ENCODE measurements around the gene C8G. TPM values are rescaled to one million over a fixed set of nuclear protein-coding genes. Genes with fewer than 3 reads are reported as not detected.

Gene C8G
- total RNA-seq, 1 experiment from 2014 or later, result 0.85 TPM

DNA sequence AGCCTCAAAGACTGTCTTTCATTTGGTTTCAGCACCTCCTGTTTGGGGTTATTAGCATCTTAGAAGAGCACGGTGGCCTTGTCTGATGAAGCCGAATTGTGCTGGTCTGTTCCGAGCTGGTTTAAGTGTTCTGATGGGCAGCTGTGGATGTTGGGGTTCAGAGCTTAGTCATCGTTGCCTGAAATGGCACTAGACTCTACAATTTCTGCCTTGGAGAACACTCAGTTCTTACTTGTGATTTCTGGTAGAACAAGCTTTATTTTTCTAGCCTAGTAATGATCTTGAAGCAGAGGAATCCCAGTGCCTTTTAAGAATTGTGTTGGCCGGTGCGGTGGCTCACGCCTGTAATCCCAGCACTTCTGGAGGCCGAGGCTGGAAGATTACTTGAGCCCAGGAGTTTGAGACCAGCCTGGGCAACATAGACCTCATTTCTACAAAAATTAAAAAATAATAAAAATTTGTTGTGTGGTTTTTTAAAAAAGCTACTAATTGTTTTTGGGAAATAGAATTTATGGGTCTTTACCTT, 8.3 kb upstream of the C8G start:
- H3K27ac Mint-ChIP-seq, result peak overlapping the region; percentile 65

More for the DNA sequence above, 8.3 kb upstream of the C8G start:
- DNase-seq (ENCODE audit: low spot score) (no peak), ATAC-seq (no peak)
- TF ChIP-seq NR3C1 (CRISPR knock-in tag; conservative IDR thresholded peaks at IDR 0.05; ENCODE audit: low read depth) (no peak), EMX1 (CRISPR knock-in tag; IDR thresholded peaks at IDR 0.05) (no peak), SMAD4 (CRISPR knock-in tag; IDR thresholded peaks at IDR 0.05) (no peak), IRF2 (CRISPR knock-in tag; IDR thresholded peaks at IDR 0.05; ENCODE audit: borderline replicate concordance, low read depth) (no peak), ZNF423 (CRISPR knock-in tag; IDR thresholded peaks at IDR 0.05) (no peak), CREM (CRISPR knock-in tag; IDR thresholded peaks at IDR 0.05) (no peak), KAT7 (CRISPR knock-in tag; IDR thresholded peaks at IDR 0.05; ENCODE audit: borderline replicate concordance) (no peak), HMGA2 (CRISPR knock-in tag; IDR thresholded peaks at IDR 0.05) (no peak), ZNF396 (CRISPR knock-in tag; IDR thresholded peaks at IDR 0.05; ENCODE audit: borderline replicate concordance) (no peak), ZNF232 (CRISPR knock-in tag; IDR thresholded peaks at IDR 0.05) (no peak)
- TF ChIP-seq, protein P1, sequence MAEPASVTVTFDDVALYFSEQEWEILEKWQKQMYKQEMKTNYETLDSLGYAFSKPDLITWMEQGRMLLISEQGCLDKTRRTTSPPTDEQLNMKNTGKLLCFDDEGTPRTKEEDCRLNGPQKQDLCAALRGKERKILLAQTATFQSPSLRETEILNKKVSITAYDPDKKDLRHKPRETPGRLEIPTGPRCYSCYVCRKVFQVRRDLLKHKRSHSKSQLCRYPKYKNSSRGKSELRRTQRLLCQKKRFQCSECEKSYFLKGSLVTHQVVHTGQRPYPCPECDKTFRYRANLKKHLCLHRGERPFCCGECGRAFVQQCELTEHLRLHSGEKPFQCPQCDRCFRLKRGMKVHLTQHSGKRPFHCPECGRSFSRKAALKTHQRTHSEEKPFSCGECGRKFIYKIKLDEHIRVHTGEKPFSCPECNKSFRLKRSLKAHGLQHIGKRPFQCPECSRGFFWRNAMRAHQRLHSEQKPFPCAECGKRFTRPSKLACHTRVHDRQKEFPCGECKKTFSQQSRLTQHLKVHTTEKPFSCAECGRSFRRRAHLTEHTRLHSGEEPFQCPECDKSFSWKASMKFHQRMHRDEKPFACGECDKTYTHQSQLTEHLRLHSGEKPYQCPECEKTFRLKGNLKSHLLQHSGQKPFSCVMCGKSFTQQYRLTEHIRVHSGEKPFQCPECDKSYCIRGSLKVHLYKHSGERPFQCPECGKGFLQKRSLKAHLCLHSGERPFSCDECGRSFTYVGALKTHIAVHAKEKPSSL (CRISPR knock-in tag; conservative IDR thresholded peaks at IDR 0.05), result no peak
- TF ChIP-seq, protein P2, sequence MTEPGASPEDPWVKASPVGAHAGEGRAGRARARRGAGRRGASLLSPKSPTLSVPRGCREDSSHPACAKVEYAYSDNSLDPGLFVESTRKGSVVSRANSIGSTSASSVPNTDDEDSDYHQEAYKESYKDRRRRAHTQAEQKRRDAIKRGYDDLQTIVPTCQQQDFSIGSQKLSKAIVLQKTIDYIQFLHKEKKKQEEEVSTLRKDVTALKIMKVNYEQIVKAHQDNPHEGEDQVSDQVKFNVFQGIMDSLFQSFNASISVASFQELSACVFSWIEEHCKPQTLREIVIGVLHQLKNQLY (CRISPR knock-in tag; IDR thresholded peaks at IDR 0.05), result no peak
- TF ChIP-seq, protein P3, sequence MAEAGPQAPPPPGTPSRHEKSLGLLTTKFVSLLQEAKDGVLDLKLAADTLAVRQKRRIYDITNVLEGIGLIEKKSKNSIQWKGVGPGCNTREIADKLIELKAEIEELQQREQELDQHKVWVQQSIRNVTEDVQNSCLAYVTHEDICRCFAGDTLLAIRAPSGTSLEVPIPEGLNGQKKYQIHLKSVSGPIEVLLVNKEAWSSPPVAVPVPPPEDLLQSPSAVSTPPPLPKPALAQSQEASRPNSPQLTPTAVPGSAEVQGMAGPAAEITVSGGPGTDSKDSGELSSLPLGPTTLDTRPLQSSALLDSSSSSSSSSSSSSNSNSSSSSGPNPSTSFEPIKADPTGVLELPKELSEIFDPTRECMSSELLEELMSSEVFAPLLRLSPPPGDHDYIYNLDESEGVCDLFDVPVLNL (CRISPR knock-in tag; IDR thresholded peaks at IDR 0.05; ENCODE audit: borderline replicate concordance, low read depth), result no peak
- TF ChIP-seq, protein P4, sequence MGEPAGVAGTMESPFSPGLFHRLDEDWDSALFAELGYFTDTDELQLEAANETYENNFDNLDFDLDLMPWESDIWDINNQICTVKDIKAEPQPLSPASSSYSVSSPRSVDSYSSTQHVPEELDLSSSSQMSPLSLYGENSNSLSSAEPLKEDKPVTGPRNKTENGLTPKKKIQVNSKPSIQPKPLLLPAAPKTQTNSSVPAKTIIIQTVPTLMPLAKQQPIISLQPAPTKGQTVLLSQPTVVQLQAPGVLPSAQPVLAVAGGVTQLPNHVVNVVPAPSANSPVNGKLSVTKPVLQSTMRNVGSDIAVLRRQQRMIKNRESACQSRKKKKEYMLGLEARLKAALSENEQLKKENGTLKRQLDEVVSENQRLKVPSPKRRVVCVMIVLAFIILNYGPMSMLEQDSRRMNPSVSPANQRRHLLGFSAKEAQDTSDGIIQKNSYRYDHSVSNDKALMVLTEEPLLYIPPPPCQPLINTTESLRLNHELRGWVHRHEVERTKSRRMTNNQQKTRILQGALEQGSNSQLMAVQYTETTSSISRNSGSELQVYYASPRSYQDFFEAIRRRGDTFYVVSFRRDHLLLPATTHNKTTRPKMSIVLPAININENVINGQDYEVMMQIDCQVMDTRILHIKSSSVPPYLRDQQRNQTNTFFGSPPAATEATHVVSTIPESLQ (CRISPR knock-in tag; IDR thresholded peaks at IDR 0.05), result no peak
- TF ChIP-seq, protein P5, sequence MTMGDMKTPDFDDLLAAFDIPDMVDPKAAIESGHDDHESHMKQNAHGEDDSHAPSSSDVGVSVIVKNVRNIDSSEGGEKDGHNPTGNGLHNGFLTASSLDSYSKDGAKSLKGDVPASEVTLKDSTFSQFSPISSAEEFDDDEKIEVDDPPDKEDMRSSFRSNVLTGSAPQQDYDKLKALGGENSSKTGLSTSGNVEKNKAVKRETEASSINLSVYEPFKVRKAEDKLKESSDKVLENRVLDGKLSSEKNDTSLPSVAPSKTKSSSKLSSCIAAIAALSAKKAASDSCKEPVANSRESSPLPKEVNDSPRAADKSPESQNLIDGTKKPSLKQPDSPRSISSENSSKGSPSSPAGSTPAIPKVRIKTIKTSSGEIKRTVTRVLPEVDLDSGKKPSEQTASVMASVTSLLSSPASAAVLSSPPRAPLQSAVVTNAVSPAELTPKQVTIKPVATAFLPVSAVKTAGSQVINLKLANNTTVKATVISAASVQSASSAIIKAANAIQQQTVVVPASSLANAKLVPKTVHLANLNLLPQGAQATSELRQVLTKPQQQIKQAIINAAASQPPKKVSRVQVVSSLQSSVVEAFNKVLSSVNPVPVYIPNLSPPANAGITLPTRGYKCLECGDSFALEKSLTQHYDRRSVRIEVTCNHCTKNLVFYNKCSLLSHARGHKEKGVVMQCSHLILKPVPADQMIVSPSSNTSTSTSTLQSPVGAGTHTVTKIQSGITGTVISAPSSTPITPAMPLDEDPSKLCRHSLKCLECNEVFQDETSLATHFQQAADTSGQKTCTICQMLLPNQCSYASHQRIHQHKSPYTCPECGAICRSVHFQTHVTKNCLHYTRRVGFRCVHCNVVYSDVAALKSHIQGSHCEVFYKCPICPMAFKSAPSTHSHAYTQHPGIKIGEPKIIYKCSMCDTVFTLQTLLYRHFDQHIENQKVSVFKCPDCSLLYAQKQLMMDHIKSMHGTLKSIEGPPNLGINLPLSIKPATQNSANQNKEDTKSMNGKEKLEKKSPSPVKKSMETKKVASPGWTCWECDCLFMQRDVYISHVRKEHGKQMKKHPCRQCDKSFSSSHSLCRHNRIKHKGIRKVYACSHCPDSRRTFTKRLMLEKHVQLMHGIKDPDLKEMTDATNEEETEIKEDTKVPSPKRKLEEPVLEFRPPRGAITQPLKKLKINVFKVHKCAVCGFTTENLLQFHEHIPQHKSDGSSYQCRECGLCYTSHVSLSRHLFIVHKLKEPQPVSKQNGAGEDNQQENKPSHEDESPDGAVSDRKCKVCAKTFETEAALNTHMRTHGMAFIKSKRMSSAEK (CRISPR knock-in tag; IDR thresholded peaks at IDR 0.05; ENCODE audit: borderline replicate concordance), result no peak
- ChIA-PET POLR2A (interaction anchor here (1.0 kb wide), 1 partner anchor 13 kb away, joined by 3 read pairs; no protein-coding TSS in a partner anchor), CTCF (interaction anchor here (1.0 to 1.3 kb wide), 4 partner anchors 8 to 110 kb away, joined by 3 to 4 read pairs (median 3); partner anchors contain the start of genes C8G and FBXW5)
- Mint-ChIP-seq H3K36me3 (peaks cover 37% of the 10 kb centered on the region), H3K9me3 (peaks cover 3% of the 10 kb centered on the region; the same call in 1 of the 2 replicates), H3K27me3 (ENCODE audit: low read depth) (no peaks in the 10 kb centered on the region), H3K4me1 (peaks cover 9% of the 10 kb centered on the region), H3K4me3 (no peak overlapping the region)

Data from WTC11 (cell line).